HG03558 (cell line): ENCODE data around the gene FAM227B.

ENCODE experiments used
- ATAC-seq: cut with Tn5 transposase; IDR thresholded peaks from one replicate; pipeline ENCODE4 v1.9.1; 2021; ENCODE audit warnings: moderate number of reproducible peaks; ENCODE audit not compliant: unreplicated experiment; ENCODE audit errors: extremely low read depth

The FAM227B gene

GRCh38 chr15:49313650-49314049 lies 307.0 kb downstream of the FAM227B start:
- ATAC-seq, result no peak

- no peak for ATAC-seq
Observed at GRCh38 chr15:49309889-49310288, 310.7 kb downstream of the FAM227B start.

- no peak for ATAC-seq
Observed at GRCh38 chr15:49308686-49309085, 311.9 kb downstream of the FAM227B start.

- no peak for ATAC-seq
Observed at GRCh38 chr15:49306551-49306950, 314.1 kb downstream of the FAM227B start.

- ATAC-seq, result no peak
Observed at GRCh38 chr15:49303003-49303402, 317.6 kb downstream of the FAM227B start.

GRCh38 chr15:49301562-49301961 lies 319.1 kb downstream of the FAM227B start:
- ATAC-seq, result no peak

GRCh38 chr15:49300856-49301255 lies 319.8 kb downstream of the FAM227B start:
- ATAC-seq, result no peak

GRCh38 chr15:49297584-49297983 lies 323.0 kb downstream of the FAM227B start:
- no peak for ATAC-seq

- ATAC-seq, result no peak
Observed at GRCh38 chr15:49296258-49296657, 324.4 kb downstream of the FAM227B start.

GRCh38 chr15:49293941-49294340 lies 326.7 kb downstream of the FAM227B start:
- no peak for ATAC-seq

GRCh38 chr15:49290191-49290590 lies 330.4 kb downstream of the FAM227B start:
- ATAC-seq, result no peak

- ATAC-seq, result no peak
Observed at GRCh38 chr15:49288391-49288790, 332.2 kb downstream of the FAM227B start.

- no peak for ATAC-seq
Observed at GRCh38 chr15:49287481-49287880, 333.1 kb downstream of the FAM227B start.

- ATAC-seq, result no peak
Observed at GRCh38 chr15:49286649-49287404, 333.8 kb downstream of the FAM227B start.

GRCh38 chr15:49282366-49282765 lies 338.3 kb downstream of the FAM227B start:
- no peak for ATAC-seq

- no peak for ATAC-seq
Observed at GRCh38 chr15:49279521-49280456, 340.8 kb downstream of the FAM227B start.

- no peak for ATAC-seq
Observed at GRCh38 chr15:49278751-49279150, 341.9 kb downstream of the FAM227B start.
